GM21529 (cell line): ENCODE measurements around the gene SHKBP1.
"Not testable (repeated sequence)": the region's sequence is repeated elsewhere in the genome, so short reads cannot be mapped to it uniquely, and the experiment has no call there.

Source experiments
- ATAC-seq: cut with Tn5 transposase; IDR thresholded peaks from one replicate; pipeline ENCODE4 v1.9.1; 2021; ENCODE audit not compliant: unreplicated experiment

The SHKBP1 gene

GRCh38 chr19:40553885-40554857 is 22.5 kb upstream of the SHKBP1 start:
- ATAC-seq: no peak

GRCh38 chr19:40555978-40556689 is 20.5 kb upstream of the SHKBP1 start:
- ATAC-seq: no peak

GRCh38 chr19:40556953-40557530 is 19.6 kb upstream of the SHKBP1 start:
- ATAC-seq: no peak

GRCh38 chr19:40559394-40559793 is 17.3 kb upstream of the SHKBP1 start:
- no peak for ATAC-seq

GRCh38 chr19:40560092-40560507 is 16.6 kb upstream of the SHKBP1 start:
- ATAC-seq: no peak

- no peak for ATAC-seq
Measured at GRCh38 chr19:40561947-40562346, 14.7 kb upstream of the SHKBP1 start.

GRCh38 chr19:40564535-40564934 is 12.1 kb upstream of the SHKBP1 start:
- not testable (repeated sequence) for ATAC-seq

- ATAC-seq: no peak
Measured at GRCh38 chr19:40565355-40565754, 11.3 kb upstream of the SHKBP1 start.

- ATAC-seq: no peak
Measured at GRCh38 chr19:40565910-40566495, 10.7 kb upstream of the SHKBP1 start.

- no peak for ATAC-seq
Measured at GRCh38 chr19:40567040-40567749, 9.5 kb upstream of the SHKBP1 start.

- ATAC-seq: no peak
Measured at GRCh38 chr19:40567750-40568494, 8.8 kb upstream of the SHKBP1 start.

- peak; percentile 85 for ATAC-seq
Measured at GRCh38 chr19:40570313-40571004, 6.2 kb upstream of the SHKBP1 start.

- no peak for ATAC-seq
Measured at GRCh38 chr19:40571005-40571318, 5.7 kb upstream of the SHKBP1 start.

GRCh38 chr19:40571831-40572495 is 4.7 kb upstream of the SHKBP1 start:
- no peak for ATAC-seq

GRCh38 chr19:40575326-40575725 is 1.3 kb upstream of the SHKBP1 start:
- no peak for ATAC-seq

GRCh38 chr19:40576151-40576584 is 505 bp upstream of the SHKBP1 start:
- peak; percentile 27 for ATAC-seq

- ATAC-seq: no peak
Measured at GRCh38 chr19:40578442-40578908, 1.8 kb downstream of the SHKBP1 start.

GRCh38 chr19:40580619-40581018 is 3.9 kb downstream of the SHKBP1 start:
- no peak for ATAC-seq

GRCh38 chr19:40581531-40581930 is 4.9 kb downstream of the SHKBP1 start:
- no peak for ATAC-seq
